ENCODE data around the gene NOB1.

The NOB1 gene

GRCh38 chr16:69691980-69692911 lies 62.5 kb downstream of the NOB1 start:
- peak; percentile 23 for FAIRE-seq
- DNase-seq (ENCODE audit: insufficient read length, low spot score), result no peak

Measured in HTR-8/SVneo (cell line).